Measurements from ENCODE around the gene CARD10.

CARD10 gene

GRCh38 chr22:37500745-37501609, 18.2 kb downstream of the CARD10 start:
- peak overlapping the region; percentile 50 for H3K9ac ChIP-seq (ENCODE audit: insufficient read length, low read depth)
- no peak overlapping the region for H3K4me3 ChIP-seq (ENCODE audit: insufficient read length, low read depth)
- TF ChIP-seq ZNF274 (IDR thresholded peaks at IDR 0.05; ENCODE audit: low read depth, low read length) (no peak), SUZ12 (IDR thresholded peaks at IDR 0.05; ENCODE audit: extremely low read depth, insufficient read depth, insufficient read length) (no peak), YY1 (IDR thresholded peaks at IDR 0.05; ENCODE audit: insufficient read depth, insufficient read length) (no peak)
- H3K27me3 ChIP-seq (ENCODE audit: insufficient read depth, insufficient read length), result no peaks in the 10 kb centered on the region
- no peaks in the 10 kb centered on the region for H3K9me3 ChIP-seq (ENCODE audit: insufficient read depth, low read length)
- H3K36me3 ChIP-seq (ENCODE audit: insufficient read depth, insufficient read length, low read length), result peaks cover 51% of the 10 kb centered on the region
- peaks cover 25% of the 10 kb centered on the region for H3K4me1 ChIP-seq (ENCODE audit: insufficient read depth, insufficient read length)
- no peak for DNase-seq (ENCODE audit: low read depth, low spot score)

GRCh38 chr22:37499789-37500540, 19.2 kb downstream of the CARD10 start:
- Histone ChIP-seq H3K36me3 (ENCODE audit: insufficient read depth, insufficient read length, low read length) (peaks cover 54% of the 10 kb centered on the region), H3K9me3 (ENCODE audit: insufficient read depth, low read length) (no peaks in the 10 kb centered on the region), H3K4me1 (ENCODE audit: insufficient read depth, insufficient read length) (peaks cover 25% of the 10 kb centered on the region), H3K9ac (ENCODE audit: insufficient read length, low read depth) (no peak overlapping the region), H3K4me3 (ENCODE audit: insufficient read length, low read depth) (no peak overlapping the region), H3K27me3 (ENCODE audit: insufficient read depth, insufficient read length) (no peaks in the 10 kb centered on the region)
- no peak for DNase-seq (ENCODE audit: low read depth, low spot score)
- TF ChIP-seq ZNF274 (IDR thresholded peaks at IDR 0.05; ENCODE audit: low read depth, low read length) (no peak), SUZ12 (IDR thresholded peaks at IDR 0.05; ENCODE audit: extremely low read depth, insufficient read depth, insufficient read length) (no peak), YY1 (IDR thresholded peaks at IDR 0.05; ENCODE audit: insufficient read depth, insufficient read length) (no peak)

- Histone ChIP-seq H3K36me3 (ENCODE audit: insufficient read depth, insufficient read length, low read length) (peaks cover 47% of the 10 kb centered on the region), H3K4me3 (ENCODE audit: insufficient read length, low read depth) (no peak overlapping the region), H3K27me3 (ENCODE audit: insufficient read depth, insufficient read length) (no peaks in the 10 kb centered on the region), H3K4me1 (ENCODE audit: insufficient read depth, insufficient read length) (peaks cover 25% of the 10 kb centered on the region), H3K9me3 (ENCODE audit: insufficient read depth, low read length) (no peaks in the 10 kb centered on the region), H3K9ac (ENCODE audit: insufficient read length, low read depth) (no peak overlapping the region)
- TF ChIP-seq SUZ12 (IDR thresholded peaks at IDR 0.05; ENCODE audit: extremely low read depth, insufficient read depth, insufficient read length), result no peak
- TF ChIP-seq YY1 (IDR thresholded peaks at IDR 0.05; ENCODE audit: insufficient read depth, insufficient read length), result no peak
- no peak for TF ChIP-seq ZNF274 (IDR thresholded peaks at IDR 0.05; ENCODE audit: low read depth, low read length)
- no peak for DNase-seq (ENCODE audit: low read depth, low spot score)
These were observed 20.0 kb downstream of the CARD10 start for GRCh38 chr22:37499027-37499707.

GRCh38 chr22:37498289-37498909, 20.8 kb downstream of the CARD10 start:
- Histone ChIP-seq H3K4me3 (ENCODE audit: insufficient read length, low read depth) (no peak overlapping the region), H3K4me1 (ENCODE audit: insufficient read depth, insufficient read length) (peaks cover 25% of the 10 kb centered on the region), H3K9me3 (ENCODE audit: insufficient read depth, low read length) (no peaks in the 10 kb centered on the region), H3K9ac (ENCODE audit: insufficient read length, low read depth) (no peak overlapping the region), H3K36me3 (ENCODE audit: insufficient read depth, insufficient read length, low read length) (peaks cover 46% of the 10 kb centered on the region), H3K27me3 (ENCODE audit: insufficient read depth, insufficient read length) (no peaks in the 10 kb centered on the region)
- TF ChIP-seq YY1 (IDR thresholded peaks at IDR 0.05; ENCODE audit: insufficient read depth, insufficient read length) (no peak), ZNF274 (IDR thresholded peaks at IDR 0.05; ENCODE audit: low read depth, low read length) (no peak), SUZ12 (IDR thresholded peaks at IDR 0.05; ENCODE audit: extremely low read depth, insufficient read depth, insufficient read length) (no peak)
- peak; percentile 36 for DNase-seq (ENCODE audit: low read depth, low spot score)

- no peak for DNase-seq (ENCODE audit: low read depth, low spot score)
- Histone ChIP-seq H3K27me3 (ENCODE audit: insufficient read depth, insufficient read length) (no peaks in the 10 kb centered on the region), H3K4me3 (ENCODE audit: insufficient read length, low read depth) (no peak overlapping the region), H3K9ac (ENCODE audit: insufficient read length, low read depth) (no peak overlapping the region), H3K36me3 (ENCODE audit: insufficient read depth, insufficient read length, low read length) (peaks cover 46% of the 10 kb centered on the region), H3K4me1 (ENCODE audit: insufficient read depth, insufficient read length) (peaks cover 24% of the 10 kb centered on the region), H3K9me3 (ENCODE audit: insufficient read depth, low read length) (no peaks in the 10 kb centered on the region)
- TF ChIP-seq YY1 (IDR thresholded peaks at IDR 0.05; ENCODE audit: insufficient read depth, insufficient read length) (no peak), ZNF274 (IDR thresholded peaks at IDR 0.05; ENCODE audit: low read depth, low read length) (no peak), SUZ12 (IDR thresholded peaks at IDR 0.05; ENCODE audit: extremely low read depth, insufficient read depth, insufficient read length) (no peak)
These were observed 22.1 kb downstream of the CARD10 start for GRCh38 chr22:37497062-37497599.

- no peak overlapping the region for H3K9ac ChIP-seq (ENCODE audit: insufficient read length, low read depth)
- no peak for DNase-seq (ENCODE audit: low read depth, low spot score)
- peaks cover 46% of the 10 kb centered on the region for H3K36me3 ChIP-seq (ENCODE audit: insufficient read depth, insufficient read length, low read length)
- TF ChIP-seq ZNF274 (IDR thresholded peaks at IDR 0.05; ENCODE audit: low read depth, low read length) (no peak), YY1 (IDR thresholded peaks at IDR 0.05; ENCODE audit: insufficient read depth, insufficient read length) (no peak), SUZ12 (IDR thresholded peaks at IDR 0.05; ENCODE audit: extremely low read depth, insufficient read depth, insufficient read length) (no peak)
- no peak overlapping the region for H3K4me3 ChIP-seq (ENCODE audit: insufficient read length, low read depth)
- H3K9me3 ChIP-seq (ENCODE audit: insufficient read depth, low read length), result no peaks in the 10 kb centered on the region
- H3K4me1 ChIP-seq (ENCODE audit: insufficient read depth, insufficient read length), result peaks cover 24% of the 10 kb centered on the region
- H3K27me3 ChIP-seq (ENCODE audit: insufficient read depth, insufficient read length), result no peaks in the 10 kb centered on the region
These were observed 22.6 kb downstream of the CARD10 start for GRCh38 chr22:37496651-37497050.
